ENCODE results near the gene MAP4K4.
A peak's percentile ranks its signal among the peaks of the same experiment; 100 is the strongest.

MAP4K4 gene

DNA sequence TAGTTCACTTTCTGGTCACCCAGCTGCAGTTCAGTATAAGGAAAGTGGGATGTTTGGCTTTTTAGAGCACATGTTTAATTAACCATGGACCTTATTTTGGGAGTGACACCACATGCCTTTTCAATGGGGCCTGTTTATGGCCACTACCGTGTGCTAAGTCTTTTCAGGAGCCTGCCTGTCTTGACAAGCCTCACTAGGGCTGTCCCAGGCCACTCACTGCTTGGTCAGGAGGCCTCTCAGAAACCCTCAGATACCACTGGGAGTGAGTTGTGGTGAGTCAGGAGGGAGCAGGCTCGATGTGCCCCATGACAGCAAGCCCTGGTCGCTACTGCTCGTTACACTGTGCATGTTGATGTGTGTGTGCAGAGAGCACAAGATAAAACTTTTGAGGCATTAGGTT lies 123.0 kb downstream of the MAP4K4 start:
- in situ Hi-C loops (cut with HindIII; ENCODE audit: low pct_ligation_motif_present, low sequenced_read_pairs) = no loop called here
- no peaks in the 10 kb centered on the region for H3K27me3 ChIP-seq (replicated peaks)
- peak; percentile 87 for DNase-seq
- TF ChIP-seq, protein P1, sequence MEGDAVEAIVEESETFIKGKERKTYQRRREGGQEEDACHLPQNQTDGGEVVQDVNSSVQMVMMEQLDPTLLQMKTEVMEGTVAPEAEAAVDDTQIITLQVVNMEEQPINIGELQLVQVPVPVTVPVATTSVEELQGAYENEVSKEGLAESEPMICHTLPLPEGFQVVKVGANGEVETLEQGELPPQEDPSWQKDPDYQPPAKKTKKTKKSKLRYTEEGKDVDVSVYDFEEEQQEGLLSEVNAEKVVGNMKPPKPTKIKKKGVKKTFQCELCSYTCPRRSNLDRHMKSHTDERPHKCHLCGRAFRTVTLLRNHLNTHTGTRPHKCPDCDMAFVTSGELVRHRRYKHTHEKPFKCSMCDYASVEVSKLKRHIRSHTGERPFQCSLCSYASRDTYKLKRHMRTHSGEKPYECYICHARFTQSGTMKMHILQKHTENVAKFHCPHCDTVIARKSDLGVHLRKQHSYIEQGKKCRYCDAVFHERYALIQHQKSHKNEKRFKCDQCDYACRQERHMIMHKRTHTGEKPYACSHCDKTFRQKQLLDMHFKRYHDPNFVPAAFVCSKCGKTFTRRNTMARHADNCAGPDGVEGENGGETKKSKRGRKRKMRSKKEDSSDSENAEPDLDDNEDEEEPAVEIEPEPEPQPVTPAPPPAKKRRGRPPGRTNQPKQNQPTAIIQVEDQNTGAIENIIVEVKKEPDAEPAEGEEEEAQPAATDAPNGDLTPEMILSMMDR (IDR thresholded peaks at IDR 0.05; ENCODE audit: low read depth, low read length, missing control alignments) = no peak
- H3K27ac ChIP-seq = peak overlapping the region; percentile 72
- peaks cover 3% of the 10 kb centered on the region for H3K36me3 ChIP-seq (replicated peaks)
- no peak overlapping the region for H3K4me3 ChIP-seq (ENCODE audit: low read depth, low read length)

- H3K27ac ChIP-seq = peak overlapping the region; percentile 72
- TF ChIP-seq, protein P1 (IDR thresholded peaks at IDR 0.05; ENCODE audit: low read depth, low read length, missing control alignments) = no peak
- in situ Hi-C loops (cut with HindIII; ENCODE audit: low pct_ligation_motif_present, low sequenced_read_pairs) = no loop called here
Observed at GRCh38 chr2:101821059-101821805, 123.7 kb downstream of the MAP4K4 start.

DNA sequence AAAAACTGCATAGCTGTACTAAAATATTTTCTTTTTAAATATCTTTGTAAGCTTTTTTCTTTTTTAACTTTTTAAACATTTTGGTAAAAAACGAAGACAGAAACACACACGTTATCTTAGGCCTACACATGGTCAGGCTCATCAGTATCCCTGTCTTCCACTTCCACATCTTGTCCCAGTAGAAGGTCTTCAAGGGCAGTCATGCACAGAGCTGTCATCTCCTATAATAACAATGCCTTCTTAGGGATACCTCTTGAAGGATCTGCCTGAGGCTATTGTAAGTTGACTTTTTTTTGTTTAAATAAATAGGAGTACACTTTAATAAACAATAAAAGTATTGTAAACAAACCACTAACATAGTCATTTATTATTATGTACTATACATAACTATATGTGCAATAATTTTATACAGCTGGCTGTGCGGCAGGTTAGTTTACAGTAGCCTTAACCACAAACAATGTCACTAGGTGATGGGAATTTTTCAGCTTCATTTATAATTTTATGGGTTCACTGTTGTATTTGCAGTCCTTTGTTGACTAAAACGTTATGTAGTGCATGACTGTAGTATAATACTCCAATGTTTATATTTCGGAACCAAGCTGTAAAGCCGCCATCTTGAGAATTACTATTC lies 124.4 kb downstream of the MAP4K4 start:
- in situ Hi-C loops (cut with HindIII; ENCODE audit: low pct_ligation_motif_present, low sequenced_read_pairs) = no loop called here
- peak overlapping the region; percentile 72 for H3K27ac ChIP-seq
- H3K36me3 ChIP-seq (replicated peaks) = peaks cover 3% of the 10 kb centered on the region
- no peak overlapping the region for H3K4me3 ChIP-seq (ENCODE audit: low read depth, low read length)
- TF ChIP-seq, protein P1 (IDR thresholded peaks at IDR 0.05; ENCODE audit: low read depth, low read length, missing control alignments) = no peak
- DNase-seq = no peak
- no peaks in the 10 kb centered on the region for H3K27me3 ChIP-seq (replicated peaks)

More at GRCh38 chr2:101821059-101821805, 123.7 kb downstream of the MAP4K4 start:
- Histone ChIP-seq H3K27me3 (replicated peaks) (no peaks in the 10 kb centered on the region), H3K36me3 (replicated peaks) (peaks cover 3% of the 10 kb centered on the region), H3K4me3 (ENCODE audit: low read depth, low read length) (no peak overlapping the region)
- DNase-seq = no peak

DNA sequence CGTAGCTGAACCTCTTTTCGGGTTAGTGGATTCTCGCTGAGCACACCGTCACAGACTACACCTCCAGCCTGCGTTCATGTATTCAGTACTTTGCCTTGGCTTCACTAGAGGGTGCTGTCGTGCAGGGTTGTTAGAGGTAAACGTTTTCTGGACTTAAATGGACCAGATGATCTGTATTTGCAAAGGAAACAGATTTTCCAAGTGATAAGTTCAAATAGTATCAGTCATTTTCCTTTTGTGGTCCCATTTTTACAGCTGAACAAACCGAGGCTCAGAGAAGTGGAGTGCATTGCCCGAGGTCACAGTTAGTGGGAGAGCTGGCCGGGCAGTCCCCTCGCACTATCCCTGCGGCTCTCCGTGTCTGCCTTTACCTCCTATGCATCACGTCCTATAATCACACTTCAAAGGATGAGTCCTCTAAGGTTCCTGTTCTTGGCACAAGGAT lies 125.9 kb downstream of the MAP4K4 start:
- in situ Hi-C loops (cut with HindIII; ENCODE audit: low pct_ligation_motif_present, low sequenced_read_pairs) = no loop called here
- H3K36me3 ChIP-seq (replicated peaks) = peaks cover 5% of the 10 kb centered on the region
- TF ChIP-seq, protein P1 (IDR thresholded peaks at IDR 0.05; ENCODE audit: low read depth, low read length, missing control alignments) = peak; percentile 83

DNA sequence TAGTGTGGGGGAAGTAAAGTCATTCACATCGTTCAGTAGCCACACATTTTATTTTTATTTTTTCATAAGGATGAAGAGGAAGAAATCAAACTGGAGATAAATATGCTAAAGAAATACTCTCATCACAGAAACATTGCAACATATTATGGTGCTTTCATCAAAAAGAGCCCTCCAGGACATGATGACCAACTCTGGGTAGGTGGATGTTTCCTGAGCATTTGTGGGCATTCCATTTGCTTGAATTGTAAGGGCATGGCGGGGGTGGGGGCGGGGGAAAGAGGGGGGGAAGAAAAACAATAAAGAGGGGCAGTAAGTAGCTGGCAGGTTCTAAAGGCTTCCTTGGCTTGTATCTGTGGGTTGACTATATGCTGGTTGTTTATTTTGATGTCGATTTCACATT lies 126.4 kb downstream of the MAP4K4 start:
- TF ChIP-seq, protein P1 (IDR thresholded peaks at IDR 0.05; ENCODE audit: low read depth, low read length, missing control alignments) = no peak
- Histone ChIP-seq H3K27me3 (replicated peaks) (no peaks in the 10 kb centered on the region), H3K4me3 (ENCODE audit: low read depth, low read length) (no peak overlapping the region), H3K36me3 (replicated peaks) (peaks cover 5% of the 10 kb centered on the region), H3K27ac (peak overlapping the region; percentile 69)
- no peak for DNase-seq
- in situ Hi-C loops (cut with HindIII; ENCODE audit: low pct_ligation_motif_present, low sequenced_read_pairs) = no loop called here

More for the DNA sequence above, 125.9 kb downstream of the MAP4K4 start:
- Histone ChIP-seq H3K27ac (peak overlapping the region; percentile 69), H3K4me3 (ENCODE audit: low read depth, low read length) (no peak overlapping the region), H3K27me3 (replicated peaks) (no peaks in the 10 kb centered on the region)
- peak; percentile 83 for DNase-seq

Data from brain microvascular endothelial cell (primary cell).